H1 (cell line): Measurements from ENCODE around the gene DDX4. TPM values are rescaled to one million over a fixed set of nuclear protein-coding genes. Genes with fewer than 3 reads are reported as not detected.

Experiments used
- CTCF ChIA-PET: fragments of 300-600 bp; sonication (Branson Sonifier 250); formaldehyde crosslinking; loops from one replicate; lab custom pipeline; 2021; ENCODE audit not compliant: partially characterized antibody; lab: Charles Lee
- POLR2A ChIA-PET: fragments of 300-600 bp; sonication (Branson Sonifier 250); formaldehyde crosslinking; loops from one replicate; lab custom pipeline; 2021; ENCODE audit warnings: inconsistent platforms; ENCODE audit not compliant: partially characterized antibody; lab: Charles Lee
- DNase-seq, 2 experiments: peaks; one replicate each; pipeline versions ENCODE4 v3.0.0 to v3.0.0-alpha.2; 2010 to 2022; ENCODE audit warnings: low spot score in 2 of 2, low read depth in 1 of 2, mixed read lengths in 1 of 2
- FAIRE-seq: peaks from 2 replicates; lab custom pipeline; 2011; peaks lifted over from hg19 to GRCh38; lab: Jason Lieb, UNC
- H2AFZ ChIP-seq: 2 replicates; pipeline ENCODE4 v1.8.1; 2012; ENCODE audit warnings: low read length, inconsistent platforms
- H2AK5ac ChIP-seq: 2 replicates; pipeline ENCODE4 v1.6.1; 2013; ENCODE audit warnings: low read depth, low read length
- H2BK120ac ChIP-seq: replicated peaks from 2 replicates; pipeline ENCODE3; 2013; ENCODE audit warnings: low read depth, low read length, inconsistent platforms
- H2BK12ac ChIP-seq: 2 replicates; pipeline ENCODE4 v1.6.1; 2013; ENCODE audit warnings: low read depth, low read length
- H2BK15ac ChIP-seq: 2 replicates; pipeline ENCODE4 v1.6.1; 2013; ENCODE audit warnings: low read length
- H2BK20ac ChIP-seq: 2 replicates; pipeline ENCODE4 v1.6.1; 2013; ENCODE audit warnings: low read length
- H2BK5ac ChIP-seq: 2 replicates; pipeline ENCODE4 v1.6.1; 2013; ENCODE audit warnings: low read depth, low read length
- H3K14ac ChIP-seq: 2 replicates; pipeline ENCODE4 v1.6.1; 2013; ENCODE audit warnings: inconsistent platforms; ENCODE audit not compliant: insufficient read length
- H3K18ac ChIP-seq: 2 replicates; pipeline ENCODE4 v1.6.1; 2013; ENCODE audit warnings: low read length; ENCODE audit errors: extremely low read depth
- H3K23ac ChIP-seq: 2 replicates; pipeline ENCODE4 v1.6.1; 2013; ENCODE audit warnings: inconsistent platforms; ENCODE audit not compliant: insufficient read length
- H3K23me2 ChIP-seq: 2 replicates; pipeline ENCODE4 v1.6.1; 2013; ENCODE audit warnings: low read depth, low read length
- H3K27ac ChIP-seq: 2 replicates; pipeline ENCODE4 v1.6.1; 2011; ENCODE audit warnings: low read depth, low read length, inconsistent platforms
- H3K27me3 ChIP-seq, 4 experiments: replicated peaks in 1 of 4; 1 replicate in 1 of 4; 2 replicates in 3 of 4; pipeline versions ENCODE4 v1.6.1 to v1.8.1; 2011 to 2013; ENCODE audit warnings: low read length in 3 of 4, mild to moderate bottlenecking in 3 of 4, inconsistent platforms in 2 of 4, mixed read lengths in 2 of 4, moderate library complexity in 1 of 4; ENCODE audit not compliant: control insufficient read depth in 3 of 4, insufficient read depth in 3 of 4; ENCODE audit errors: extremely low read depth in 1 of 4
- H3K36me3 ChIP-seq, 4 experiments: 2 replicates each; pipeline versions ENCODE4 v1.6.1 to v1.8.1; 2011 to 2013; ENCODE audit warnings: mild to moderate bottlenecking in 4 of 4, low read length in 3 of 4, moderate library complexity in 2 of 4, control low read depth in 1 of 4, inconsistent platforms in 1 of 4; ENCODE audit not compliant: insufficient read depth in 4 of 4, control insufficient read depth in 2 of 4
- H3K4ac ChIP-seq: replicated peaks from 2 replicates; pipeline ENCODE3; 2013; ENCODE audit warnings: low read length, low read depth, mixed read lengths, inconsistent platforms; ENCODE audit not compliant: insufficient read length
- H3K4me1 ChIP-seq, 4 experiments: replicated peaks in 1 of 4; 1 replicate in 1 of 4; 2 replicates in 3 of 4; pipeline versions ENCODE4 v1.6.1 to v1.8.1; 2011 to 2013; ENCODE audit warnings: low read length in 3 of 4, inconsistent platforms in 2 of 4, mixed read lengths in 1 of 4; ENCODE audit not compliant: insufficient read depth in 4 of 4, control insufficient read depth in 3 of 4
- H3K4me2 ChIP-seq, 2 experiments: 2 replicates each; pipeline versions ENCODE4 v1.6.1 to v1.8.1; 2011 to 2013; ENCODE audit warnings: low read depth in 2 of 2, low read length in 2 of 2, control low read depth in 1 of 2, inconsistent platforms in 1 of 2, mild to moderate bottlenecking in 1 of 2; ENCODE audit not compliant: insufficient read depth in 1 of 2
- H3K4me3 ChIP-seq, 4 experiments: fragments of 200-600, 300-600 bp in 1 of 4; sonication (generic), shearing (Covaris generic), sonication (Bioruptor Twin) in 1 of 4; 2 replicates each; pipeline versions ENCODE4 v1.5.1 to v1.8.1; 2011 to 2016; ENCODE audit warnings: low read length in 4 of 4, low read depth in 3 of 4, control low read depth in 2 of 4, inconsistent platforms in 2 of 4, mild to moderate bottlenecking in 2 of 4, mixed read lengths in 1 of 4, moderate library complexity in 1 of 4; ENCODE audit not compliant: insufficient read depth in 2 of 4; ENCODE audit errors: extremely low read depth in 1 of 4
- H3K56ac ChIP-seq: replicated peaks from 2 replicates; pipeline ENCODE3; 2013; ENCODE audit warnings: low read depth, mild to moderate bottlenecking, mixed read lengths, low read length, inconsistent platforms; ENCODE audit not compliant: insufficient read length
- H3K79me1 ChIP-seq: 2 replicates; pipeline ENCODE4 v1.6.1; 2013; ENCODE audit warnings: low read depth, low read length, control low read depth
- H3K79me2 ChIP-seq, 2 experiments: 2 replicates each; pipeline versions ENCODE4 v1.6.1 to v1.8.1; 2012 to 2013; ENCODE audit warnings: low read length in 2 of 2, mild to moderate bottlenecking in 2 of 2, inconsistent platforms in 1 of 2; ENCODE audit not compliant: insufficient read depth in 2 of 2, control insufficient read depth in 1 of 2
- H3K9ac ChIP-seq, 4 experiments: replicated peaks in 1 of 4; 1 replicate in 1 of 4; 2 replicates in 3 of 4; pipeline versions ENCODE4 v1.6.1 to v1.8.1; 2011 to 2013; ENCODE audit warnings: low read depth in 3 of 4, low read length in 3 of 4, control low read depth in 2 of 4, mild to moderate bottlenecking in 2 of 4, moderate library complexity in 2 of 4, inconsistent platforms in 1 of 4; ENCODE audit errors: extremely low read depth in 1 of 4
- H3K9me3 ChIP-seq, 2 experiments: 2 replicates each; pipeline versions ENCODE4 v1.6.1 to v1.8.1; 2012 to 2013; ENCODE audit warnings: mild to moderate bottlenecking in 2 of 2, moderate library complexity in 2 of 2, control low read depth in 1 of 2, inconsistent platforms in 1 of 2, low read depth in 1 of 2, low read length in 1 of 2, mixed read lengths in 1 of 2; ENCODE audit not compliant: insufficient read depth in 2 of 2
- H4K20me1 ChIP-seq, 2 experiments: replicated peaks in 1 of 2; 2 replicates each; pipeline versions ENCODE3 to v1.8.1; 2011 to 2013; ENCODE audit warnings: inconsistent platforms in 2 of 2, low read length in 2 of 2, mild to moderate bottlenecking in 1 of 2; ENCODE audit not compliant: insufficient read depth in 2 of 2, control insufficient read depth in 1 of 2
- H4K5ac ChIP-seq: 2 replicates; pipeline ENCODE4 v1.6.1; 2013; ENCODE audit warnings: low read length, low read depth, mixed read lengths, inconsistent platforms; ENCODE audit not compliant: insufficient read length
- H4K8ac ChIP-seq: 2 replicates; pipeline ENCODE4 v1.8.0; 2013; ENCODE audit warnings: mild to moderate bottlenecking, moderate library complexity, low read length, inconsistent platforms; ENCODE audit not compliant: insufficient read depth; ENCODE audit errors: extremely low read depth
- H4K91ac ChIP-seq: replicated peaks from 2 replicates; pipeline ENCODE3; 2013; ENCODE audit warnings: low read length, mixed read lengths, inconsistent platforms; ENCODE audit not compliant: insufficient read length
- BCL11A ChIP-seq, 2 experiments: IDR thresholded peaks; one replicate each; pipeline ENCODE4 v1.6.1; 2011; ENCODE audit warnings: low read depth in 2 of 2, low read length in 2 of 2, mild to moderate bottlenecking in 2 of 2
- CBX5 ChIP-seq: fragments of 300-800, 300-1000 bp; sonication (generic); IDR thresholded peaks from 2 replicates; pipeline ENCODE4 v1.7.1; 2016; ENCODE audit warnings: antibody characterized with exemption, low read length, low read depth
- CREB1 ChIP-seq: IDR thresholded peaks from 2 replicates; pipeline ENCODE4 v1.6.1; 2012; ENCODE audit warnings: inconsistent platforms
- EP300 ChIP-seq, 2 experiments: IDR thresholded peaks; 1 replicate in 1 of 2; 2 replicates in 1 of 2; pipeline ENCODE4 v1.6.1; 2011 to 2012; ENCODE audit warnings: low read depth in 2 of 2, low read length in 2 of 2, mild to moderate bottlenecking in 2 of 2, borderline replicate concordance in 1 of 2, inconsistent platforms in 1 of 2, moderate library complexity in 1 of 2
- GABPA ChIP-seq: IDR thresholded peaks from 2 replicates; pipeline ENCODE4 v1.6.1; 2011; ENCODE audit warnings: mild to moderate bottlenecking, low read length, moderate library complexity, borderline replicate concordance; ENCODE audit not compliant: insufficient read depth
- NANOG ChIP-seq: IDR thresholded peaks from 2 replicates; pipeline ENCODE4 v1.6.1; 2011; ENCODE audit warnings: low read length, low read depth, mild to moderate bottlenecking, inconsistent platforms; ENCODE audit not compliant: insufficient read depth, poor library complexity, severe bottlenecking
- RNF2 ChIP-seq: fragments of 200-900, 300-1000 bp; sonication (generic); IDR thresholded peaks from 2 replicates; pipeline ENCODE4 v1.7.1; 2016; ENCODE audit warnings: borderline replicate concordance, low read depth, mild to moderate bottlenecking, antibody characterized with exemption, low read length; ENCODE audit not compliant: poor library complexity, severe bottlenecking; ENCODE audit errors: missing control alignments
- SP4 ChIP-seq: IDR thresholded peaks from 2 replicates; pipeline ENCODE4 v1.6.1; 2012; ENCODE audit warnings: low read length, inconsistent platforms
- YY1 ChIP-seq: IDR thresholded peaks from 2 replicates; pipeline ENCODE4 v1.6.1; 2011; ENCODE audit warnings: low read depth, mild to moderate bottlenecking, low read length
- whole genome bisulfite sequencing, 2 experiments: shearing (Covaris generic) in 1 of 2; methylation state at CpG; one replicate each; pipeline versions ENCODE4 v1.1.6 to v1.1.7; 2013 to 2015; ENCODE audit warnings: low lambda C conversion rate in 2 of 2, mixed read lengths in 2 of 2, inconsistent platforms in 1 of 2, low coverage in 1 of 2, missing lambda C conversion rate in 1 of 2; ENCODE audit not compliant: insufficient replicate concordance in 2 of 2, insufficient coverage in 1 of 2, insufficient read length in 1 of 2; ENCODE audit errors: extremely low coverage in 1 of 2, missing lambda C conversion rate in 1 of 2; 5-methylcytosine and 5-hydroxymethylcytosine counted together
- polyA plus RNA-seq, 7 experiments: library from polyadenylated mRNA; depleted of rRNA in 3 of 7; stranded (reverse) in 5 of 7; unstranded in 2 of 7; fragments of >200 nt in 5 of 7; fragments of 200-250 nt in 2 of 7; gene quantifications; 1 replicate in 5 of 7; 2 replicates in 1 of 7; 4 replicates in 1 of 7; pipeline versions ENCODE4 v1.2.1 to v1.2.3, GENCODE V29; 2011 to 2013; ENCODE audit warnings: missing spikeins in 2 of 7, mixed read lengths in 2 of 7
- total RNA-seq: library from RNA; stranded (reverse); fragmentation: NEBNext Ultra II Directional; extraction: Animal tissue kit (Norgen Biotek cat#: 25700); gene quantifications from 2 replicates; pipeline ENCODE4 v1.2.1, GENCODE V29; 2021
- TF ChIP-seq, protein P1 (sequence below): IDR thresholded peaks from 2 replicates; pipeline ENCODE4 v1.6.1; 2012; ENCODE audit warnings: inconsistent platforms
- TF ChIP-seq, protein P2 (sequence below), 3 experiments: IDR thresholded peaks; 1 replicate in 2 of 3; 2 replicates in 1 of 3; pipeline versions ENCODE4 v1.5.1 to v1.6.1; 2011; ENCODE audit warnings: low read length in 3 of 3, mild to moderate bottlenecking in 3 of 3, inconsistent platforms in 2 of 3, low read depth in 1 of 3, moderate library complexity in 1 of 3; ENCODE audit not compliant: insufficient read depth in 1 of 3; ENCODE audit errors: control extremely low read depth in 1 of 3

DDX4 gene
- total and polyA plus RNA-seq, 2 of the 8 experiments (the other 6 are each of a cell fraction or from before 2014, with no cell fraction given): 0.15 TPM; not detected in 1

DNA sequence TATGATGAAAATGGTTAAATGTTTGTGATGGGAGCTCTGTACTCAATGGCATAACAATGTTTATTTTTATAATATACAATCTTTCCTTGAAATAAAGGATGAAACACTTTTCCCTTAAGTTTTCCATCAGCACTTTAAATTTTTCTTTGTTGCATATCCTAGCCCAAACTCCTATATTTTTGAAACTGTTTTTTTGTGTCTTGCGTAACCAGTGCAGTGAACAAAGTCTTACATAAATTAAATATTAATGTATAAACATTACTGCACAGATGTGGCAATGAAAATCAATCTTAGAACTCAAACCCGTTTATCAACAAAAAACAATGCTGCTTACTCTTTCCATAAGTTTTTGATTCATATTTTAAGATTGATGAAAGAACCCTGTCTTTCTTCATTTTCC, 79.2 kb downstream of the DDX4 start:
- no peak overlapping the region for H4K5ac ChIP-seq
- H3K4me3 ChIP-seq: no peak overlapping the region
- H2BK5ac ChIP-seq: no peak overlapping the region
- 89% methylated on average over 2 of the region's 2 CpGs; no CpG with 5 or more reads in 1 of the 2 experiments for WGBS, 2 experiments
- no peak overlapping the region for H2AFZ ChIP-seq
- no peak overlapping the region for H2AK5ac ChIP-seq
- no peak overlapping the region for H4K8ac ChIP-seq
- H2BK12ac ChIP-seq: no peak overlapping the region
- H3K9ac ChIP-seq: no peak overlapping the region
- H3K4ac ChIP-seq: no peak overlapping the region
- no peaks in the 10 kb centered on the region for H4K20me1 ChIP-seq
- H3K23me2 ChIP-seq: peaks cover 4% of the 10 kb centered on the region; the same call in 1 of the 2 replicates
- no peak overlapping the region for H3K56ac ChIP-seq
- H2BK20ac ChIP-seq: no peak overlapping the region
- H3K18ac ChIP-seq: no peak overlapping the region
- H3K36me3 ChIP-seq: no peaks in the 10 kb centered on the region
- H2BK120ac ChIP-seq: no peak overlapping the region
- no peak overlapping the region for H3K23ac ChIP-seq
- H3K4me1 ChIP-seq: peaks cover 0 to 4% (median 0%) of the 10 kb centered on the region in 4 experiments; a peak in 1 of 7 replicates
- no peaks in the 10 kb centered on the region for H3K9me3 ChIP-seq
- CTCF ChIA-PET: no interaction called here
- no peak for FAIRE-seq
- POLR2A ChIA-PET: no interaction called here
- H3K27me3 ChIP-seq: no peaks in the 10 kb centered on the region
- DNase-seq: no peak
- no peaks in the 10 kb centered on the region for H3K79me1 ChIP-seq
- no peak overlapping the region for H3K4me2 ChIP-seq
- no peak overlapping the region for H2BK15ac ChIP-seq
- no peak overlapping the region for H4K91ac ChIP-seq
- H3K79me2 ChIP-seq: no peaks in the 10 kb centered on the region
- H3K14ac ChIP-seq: no peak overlapping the region
- H3K27ac ChIP-seq: no peak overlapping the region
- TF ChIP-seq YY1: no peak
- no peak for TF ChIP-seq GABPA
- TF ChIP-seq NANOG: no peak
- no peak for TF ChIP-seq CREB1
- TF ChIP-seq, protein P1, sequence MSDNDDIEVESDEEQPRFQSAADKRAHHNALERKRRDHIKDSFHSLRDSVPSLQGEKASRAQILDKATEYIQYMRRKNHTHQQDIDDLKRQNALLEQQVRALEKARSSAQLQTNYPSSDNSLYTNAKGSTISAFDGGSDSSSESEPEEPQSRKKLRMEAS: no peak
- no peak for TF ChIP-seq BCL11A (IDR thresholded peaks at IDR 0.05; ENCODE audit: low read depth in 2 of 2, low read length in 2 of 2)
- TF ChIP-seq EP300 (IDR thresholded peaks at IDR 0.05; ENCODE audit: borderline replicate concordance in 1 of 2, low read depth in 2 of 2, low read length in 2 of 2): no peak
- no peak for TF ChIP-seq CBX5
- no peak for TF ChIP-seq SP4
- no peak for TF ChIP-seq RNF2
- TF ChIP-seq, protein P2, sequence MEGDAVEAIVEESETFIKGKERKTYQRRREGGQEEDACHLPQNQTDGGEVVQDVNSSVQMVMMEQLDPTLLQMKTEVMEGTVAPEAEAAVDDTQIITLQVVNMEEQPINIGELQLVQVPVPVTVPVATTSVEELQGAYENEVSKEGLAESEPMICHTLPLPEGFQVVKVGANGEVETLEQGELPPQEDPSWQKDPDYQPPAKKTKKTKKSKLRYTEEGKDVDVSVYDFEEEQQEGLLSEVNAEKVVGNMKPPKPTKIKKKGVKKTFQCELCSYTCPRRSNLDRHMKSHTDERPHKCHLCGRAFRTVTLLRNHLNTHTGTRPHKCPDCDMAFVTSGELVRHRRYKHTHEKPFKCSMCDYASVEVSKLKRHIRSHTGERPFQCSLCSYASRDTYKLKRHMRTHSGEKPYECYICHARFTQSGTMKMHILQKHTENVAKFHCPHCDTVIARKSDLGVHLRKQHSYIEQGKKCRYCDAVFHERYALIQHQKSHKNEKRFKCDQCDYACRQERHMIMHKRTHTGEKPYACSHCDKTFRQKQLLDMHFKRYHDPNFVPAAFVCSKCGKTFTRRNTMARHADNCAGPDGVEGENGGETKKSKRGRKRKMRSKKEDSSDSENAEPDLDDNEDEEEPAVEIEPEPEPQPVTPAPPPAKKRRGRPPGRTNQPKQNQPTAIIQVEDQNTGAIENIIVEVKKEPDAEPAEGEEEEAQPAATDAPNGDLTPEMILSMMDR (IDR thresholded peaks at IDR 0.05; ENCODE audit: control extremely low read depth in 1 of 3, insufficient read depth in 1 of 3, low read depth in 1 of 3, low read length in 3 of 3): no peak
